Daoy (cell line): Measurements from ENCODE around the gene SHH. TPM values are rescaled to one million over a fixed set of nuclear protein-coding genes. Genes with fewer than 3 reads are reported as not detected.
A peak's percentile ranks its signal among the peaks of the same experiment; 100 is the strongest.

ENCODE experiments used
- DNase-seq: peaks from one replicate; pipeline ENCODE4 v3.0.0-alpha.2; 2015; ENCODE audit warnings: low read depth
- total RNA-seq: library from RNA; depleted of rRNA; stranded (reverse); fragments of >200 nt; shearing (Covaris generic); gene quantifications from 2 replicates; pipeline ENCODE4 v1.2.3, GENCODE V29; 2014

Gene SHH
- total RNA-seq, 1 experiment from 2014 or later, result 0.86 TPM

DNA sequence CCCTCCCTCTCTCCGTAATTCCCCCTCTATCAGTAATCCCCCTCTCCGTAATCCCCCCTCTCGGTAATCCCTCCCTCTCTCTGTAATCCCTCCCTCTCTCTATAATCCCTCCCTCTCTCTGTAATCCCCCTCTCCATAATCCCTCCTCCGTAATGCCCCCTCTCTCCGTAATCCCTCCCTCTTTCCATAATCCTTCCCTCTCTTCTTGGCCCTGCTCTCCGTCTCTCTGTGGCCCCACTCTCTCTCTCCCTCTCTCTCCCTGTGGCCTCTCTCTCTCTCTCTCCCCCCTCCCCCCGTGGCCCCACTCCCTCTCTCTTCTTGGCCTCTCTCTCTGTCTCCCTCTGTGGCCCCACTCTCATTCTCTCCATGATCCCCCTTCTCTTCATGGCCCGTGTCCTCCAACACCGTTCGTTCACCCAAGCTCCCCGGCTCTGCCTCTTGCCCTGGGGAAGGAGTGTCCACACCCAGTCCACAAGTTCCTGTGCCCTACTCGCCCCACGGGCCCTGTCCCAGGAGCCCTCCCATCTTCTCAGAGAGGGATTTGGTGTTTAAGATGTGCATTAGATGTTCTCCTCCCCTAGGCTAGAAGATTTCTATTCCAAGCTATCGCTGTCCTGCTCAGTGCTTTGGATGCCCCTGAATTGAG, 19.8 kb downstream of the SHH start:
- no peak for DNase-seq

DNA sequence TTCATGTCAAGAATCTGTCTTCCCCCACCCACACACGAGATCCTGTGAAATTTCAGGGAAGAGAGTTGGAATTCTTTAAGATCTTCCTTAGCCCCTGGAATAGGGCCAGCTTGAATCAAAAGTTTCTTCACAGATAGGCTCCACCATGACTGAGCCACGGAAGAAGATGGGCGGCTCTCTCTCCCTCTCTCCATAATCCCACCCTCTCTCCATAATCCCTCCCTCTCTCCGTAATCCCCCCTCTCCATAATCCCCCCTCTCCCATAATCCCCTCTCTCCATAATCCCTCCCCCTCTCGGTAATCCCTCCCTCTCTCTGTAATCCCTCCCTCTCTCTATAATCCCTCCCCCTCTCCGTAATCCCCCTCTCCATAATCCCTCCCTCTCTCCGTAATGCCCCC, 20.4 kb downstream of the SHH start:
- DNase-seq, result no peak

DNA sequence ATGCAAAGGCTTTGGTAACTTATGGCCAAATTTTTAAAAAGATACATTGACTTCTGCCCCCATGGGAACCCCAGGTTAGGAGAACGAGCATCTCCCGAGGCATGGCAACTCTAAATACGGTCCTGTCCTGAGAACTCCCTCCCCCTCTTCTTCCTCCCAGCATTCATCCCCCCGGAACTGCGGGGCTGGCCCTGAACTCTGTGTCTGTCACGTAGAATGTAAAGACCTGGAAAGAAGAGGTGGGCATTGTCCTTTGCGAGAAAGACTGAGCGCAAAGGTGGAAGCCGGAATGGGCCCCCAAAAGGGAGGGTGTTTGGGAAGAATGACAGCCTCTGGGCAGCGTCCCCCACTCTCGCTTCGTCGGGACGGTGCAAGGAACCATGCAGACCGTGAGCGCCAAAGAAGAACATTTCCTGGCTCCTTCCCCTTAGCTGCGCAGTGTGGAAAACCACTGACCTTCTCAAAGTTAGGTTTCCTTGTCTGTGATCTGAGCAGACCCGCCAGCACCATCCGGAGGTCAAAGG, 21.0 kb downstream of the SHH start:
- DNase-seq, result no peak

DNA sequence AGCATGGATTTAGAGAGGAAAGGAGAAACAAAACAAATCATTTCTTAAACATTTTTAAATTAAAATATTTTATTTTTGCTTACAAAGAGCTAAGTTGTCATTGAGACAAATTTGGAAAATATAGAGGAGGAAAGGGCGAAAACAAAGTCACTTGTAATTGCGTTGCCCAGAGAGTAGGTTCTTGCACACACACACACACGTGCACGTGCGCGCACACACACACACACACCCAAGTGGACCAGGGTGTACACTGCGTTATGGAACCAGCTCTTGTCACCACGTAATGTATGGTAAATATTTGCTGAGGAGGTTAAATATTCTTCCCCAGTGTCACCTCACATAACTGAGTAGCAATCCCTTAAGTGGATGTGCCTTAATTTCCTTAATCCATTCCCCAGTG, 21.6 kb downstream of the SHH start:
- DNase-seq, result no peak

DNA sequence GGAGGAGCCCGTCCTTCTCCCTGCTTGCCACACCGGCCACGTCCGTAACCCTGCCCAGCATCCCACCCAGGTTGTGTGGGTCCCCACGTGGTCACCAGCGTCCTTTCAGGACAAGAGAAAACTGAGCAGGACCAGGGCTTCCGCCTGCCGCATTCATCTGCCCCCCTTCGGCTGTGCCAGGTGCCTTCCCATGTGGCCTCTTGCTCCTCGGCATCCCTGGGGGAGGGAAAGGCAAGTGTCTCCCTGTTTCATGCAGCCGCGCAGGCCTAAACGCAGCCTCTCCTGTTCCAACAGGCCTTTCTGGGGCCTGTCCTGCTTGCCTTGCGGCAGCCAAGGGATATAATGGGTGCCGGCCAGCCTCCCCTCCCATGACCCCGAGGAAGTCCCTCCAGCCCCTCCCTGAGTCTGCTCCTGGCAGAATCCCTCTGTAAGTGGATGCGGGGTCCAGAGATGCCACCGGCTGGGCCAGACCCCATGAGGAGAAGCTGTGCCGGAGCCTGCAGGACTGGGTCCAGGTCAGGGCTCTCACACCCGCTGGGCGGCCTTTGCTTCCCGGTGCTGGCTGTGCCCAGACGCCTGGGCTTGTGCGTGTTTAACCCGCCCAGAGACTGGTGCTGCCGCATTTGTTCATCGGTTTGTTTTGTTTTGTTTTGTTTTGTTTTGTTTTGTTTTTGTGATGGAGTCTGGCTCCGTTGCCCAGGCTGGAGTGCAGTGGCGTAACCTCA, 23.1 kb downstream of the SHH start:
- DNase-seq, result no peak

DNA sequence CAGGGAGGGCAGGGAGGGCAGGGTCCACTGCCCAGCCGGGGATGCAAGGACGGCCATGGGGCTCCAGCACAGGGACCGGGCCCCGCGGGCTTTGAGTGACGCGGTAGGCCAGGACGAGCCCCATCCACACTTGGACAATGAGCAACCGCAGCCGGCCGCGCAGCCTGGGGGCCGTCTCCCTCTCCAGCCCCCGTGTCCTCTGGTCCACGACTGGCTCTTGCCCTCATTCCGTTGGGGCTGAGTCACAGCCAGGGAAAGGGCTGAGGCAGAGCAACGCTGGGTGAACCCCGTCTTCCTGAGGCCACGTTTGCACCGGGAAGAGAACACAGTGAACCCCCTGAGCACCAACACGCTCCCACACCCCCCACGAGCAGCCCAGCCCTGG, 23.7 kb downstream of the SHH start:
- peak; percentile 73 for DNase-seq

DNA sequence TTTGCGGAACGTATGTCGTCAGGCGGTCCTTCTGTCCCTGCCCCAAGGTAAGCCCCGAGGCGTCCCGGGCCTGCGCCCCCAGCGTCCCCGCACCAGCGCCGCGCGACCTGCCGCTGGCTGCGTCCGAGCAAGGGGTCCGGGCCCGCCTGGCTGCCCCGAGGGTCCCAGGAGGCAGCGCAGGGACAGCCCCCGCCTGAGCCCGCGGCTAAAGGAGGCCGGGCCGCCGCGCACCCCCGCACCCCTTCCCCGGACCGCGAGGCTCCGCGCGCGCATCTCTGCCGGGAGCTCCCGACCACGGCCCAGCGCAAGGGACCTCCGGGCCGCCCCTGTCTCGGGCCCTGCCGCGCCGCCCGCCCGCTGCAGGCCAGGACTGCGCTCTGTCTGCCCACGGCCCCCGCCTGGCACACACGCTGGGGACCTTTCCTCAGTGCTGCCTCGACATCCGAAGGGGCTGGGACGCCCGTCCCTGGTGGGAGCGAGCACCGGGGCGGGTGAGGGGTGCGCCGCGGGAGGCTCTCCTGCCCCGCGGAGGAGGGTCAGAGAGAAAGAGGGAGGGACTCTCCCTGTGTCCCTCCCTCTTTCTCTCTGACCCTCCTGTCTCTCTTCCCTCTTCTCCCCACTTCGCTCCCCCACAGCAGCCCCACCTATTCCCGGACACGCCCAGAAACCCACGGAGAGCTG, 25.0 kb downstream of the SHH start:
- no peak for DNase-seq

DNA sequence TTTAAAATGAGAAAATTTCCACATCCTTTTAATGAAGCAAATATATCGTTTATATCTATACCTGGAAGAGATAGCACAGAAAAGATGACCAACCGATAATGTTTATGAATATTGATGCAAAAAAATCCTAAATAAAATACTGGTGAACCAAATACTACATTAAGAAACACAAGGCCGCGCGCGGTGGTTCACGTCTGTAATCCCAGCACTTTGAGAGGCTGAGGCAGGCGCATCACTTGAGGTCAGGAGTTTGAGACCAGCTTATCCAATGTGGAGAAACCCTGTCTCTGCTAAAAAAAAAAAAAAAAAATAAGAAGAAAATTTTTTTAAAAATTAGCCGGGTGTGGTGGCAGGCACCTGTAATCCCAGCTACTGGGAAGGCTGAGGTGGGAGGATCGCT, 25.8 kb downstream of the SHH start:
- DNase-seq, result no peak

DNA sequence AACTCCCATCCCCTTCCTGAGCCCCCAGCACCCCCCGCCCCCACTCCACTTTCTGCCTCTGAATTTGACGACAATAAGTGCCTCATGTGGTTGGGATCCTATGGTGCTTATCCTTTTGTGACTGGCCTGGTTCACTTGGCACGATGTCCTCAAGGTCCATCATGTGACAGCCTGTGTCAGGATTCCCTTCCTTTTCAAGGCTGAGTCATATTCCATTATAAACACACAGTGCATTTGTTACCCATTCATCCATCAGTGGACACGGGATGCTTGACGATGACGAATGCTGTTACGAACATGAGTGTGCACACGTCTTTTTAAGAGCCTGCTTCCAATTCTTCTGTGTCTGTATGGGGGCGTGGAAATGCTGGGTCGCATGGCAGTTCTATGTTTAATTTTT, 26.7 kb downstream of the SHH start:
- peak; percentile 58 for DNase-seq

DNA sequence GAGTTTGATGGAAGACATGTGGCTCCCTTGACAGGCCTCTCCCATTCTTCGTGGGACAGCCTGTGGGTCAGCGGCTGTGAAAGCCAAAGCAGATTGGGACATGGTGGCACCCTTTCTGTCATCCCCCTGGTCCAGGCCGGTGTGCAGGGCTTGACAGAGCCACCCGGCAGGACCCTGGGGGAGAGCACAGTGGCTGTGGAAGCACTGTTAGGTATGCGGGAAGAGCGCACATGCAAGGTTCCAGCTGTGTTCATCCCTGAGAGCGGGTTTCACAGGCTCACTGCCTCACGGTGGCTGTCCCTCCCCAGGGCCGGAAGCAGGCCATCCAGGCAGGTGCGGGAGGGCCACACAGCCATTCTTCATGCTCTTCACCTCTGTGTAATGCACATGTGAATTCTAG, 29.8 kb downstream of the SHH start:
- DNase-seq, result no peak

DNA sequence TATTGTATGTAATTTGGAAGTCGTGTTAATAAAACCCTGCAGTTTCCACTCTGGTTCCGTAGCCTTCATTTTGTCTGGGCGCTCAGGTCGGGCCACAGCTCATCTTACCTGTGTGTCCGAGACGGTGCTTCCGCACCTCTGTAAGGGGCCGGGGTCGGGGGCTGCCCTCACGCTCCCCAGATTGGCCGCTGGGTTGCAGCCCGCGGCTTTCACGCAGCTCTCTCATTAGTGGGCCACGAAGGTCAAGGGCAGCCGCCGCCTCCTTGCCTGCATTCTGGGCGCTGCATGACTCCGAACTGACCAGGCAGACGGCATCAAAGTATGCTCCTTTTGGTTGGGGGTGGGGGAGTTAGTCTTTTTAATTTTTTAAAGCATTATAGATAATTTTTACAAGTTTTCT, 30.8 kb downstream of the SHH start:
- DNase-seq, result no peak

DNA sequence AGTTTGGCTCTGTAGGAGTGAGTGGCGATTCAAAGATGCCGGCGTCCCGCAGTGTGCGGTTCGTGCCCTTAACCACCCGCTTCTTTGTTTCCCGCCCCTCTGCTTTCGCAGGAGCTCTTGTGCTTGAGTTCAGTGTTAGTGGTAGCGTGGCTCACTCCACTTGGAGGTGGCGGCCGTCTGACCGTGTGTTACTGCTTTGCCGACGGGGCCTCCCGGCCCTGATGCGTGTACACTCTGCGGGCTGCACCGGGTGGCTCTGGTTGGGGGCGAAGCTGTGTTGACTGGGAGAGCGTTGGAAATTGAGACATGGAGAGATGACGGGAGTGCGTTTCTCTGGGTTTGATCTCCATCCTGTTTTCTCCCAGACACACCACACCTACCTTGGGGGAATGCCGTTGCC, 31.4 kb downstream of the SHH start:
- no peak for DNase-seq

DNA sequence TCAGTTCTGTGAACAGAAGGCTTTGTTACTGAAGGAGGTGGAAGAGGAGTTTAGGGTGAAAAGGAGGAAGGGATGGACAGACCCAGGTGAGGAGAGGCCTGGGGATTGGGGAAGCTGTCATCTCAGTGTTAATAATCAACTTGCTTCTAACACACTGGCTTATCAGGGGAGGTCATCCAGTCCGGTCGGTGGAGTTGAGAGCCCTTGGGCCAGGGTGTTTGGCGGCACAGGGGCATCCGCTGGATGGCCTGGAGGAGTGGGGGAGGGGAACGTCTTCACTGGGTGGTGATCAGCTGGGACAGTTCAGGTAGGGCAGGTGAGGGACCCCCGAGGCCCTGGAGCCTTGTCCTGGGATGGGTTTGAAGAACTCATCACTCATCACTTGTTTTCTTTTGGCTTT, 33.9 kb downstream of the SHH start:
- no peak for DNase-seq

DNA sequence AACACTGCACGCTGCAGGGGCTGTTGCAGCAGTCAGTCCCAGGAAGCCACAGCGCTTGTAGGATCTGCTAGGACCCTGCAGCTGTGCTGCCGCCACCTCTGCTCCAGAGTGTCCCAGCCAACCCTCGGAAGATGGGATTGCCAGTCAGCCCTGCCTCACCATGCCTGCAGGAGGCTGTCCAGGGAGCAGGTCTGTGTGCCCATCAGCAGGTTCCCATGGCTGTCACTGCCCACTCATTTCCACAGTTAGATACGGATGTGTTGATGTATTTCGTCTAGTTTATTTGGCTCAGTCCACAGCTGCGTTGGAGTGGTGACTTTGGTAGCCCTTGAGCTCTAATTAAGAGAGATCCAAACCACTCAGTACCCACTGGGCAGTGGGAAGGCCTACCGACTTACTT, 35.7 kb downstream of the SHH start:
- DNase-seq, result no peak

DNA sequence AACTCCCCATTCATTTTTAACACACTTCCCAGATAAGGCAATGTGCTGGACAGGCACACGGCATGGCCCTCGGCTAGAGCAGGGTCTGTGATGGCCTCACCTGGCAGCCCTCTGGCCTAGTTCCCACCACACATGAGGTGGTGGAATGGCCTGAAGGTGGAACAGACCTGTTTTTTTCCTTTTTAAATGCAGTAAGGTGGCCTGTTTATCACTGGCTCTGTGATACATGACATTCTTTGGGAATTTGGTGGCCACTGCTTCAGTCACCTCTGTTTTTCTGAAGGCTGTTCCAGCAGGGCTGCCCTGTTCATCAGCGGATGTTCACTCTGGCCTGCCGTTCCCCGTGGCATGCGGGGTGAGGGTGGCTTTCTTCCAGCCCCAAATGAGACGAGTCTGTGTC, 36.6 kb downstream of the SHH start:
- no peak for DNase-seq

DNA sequence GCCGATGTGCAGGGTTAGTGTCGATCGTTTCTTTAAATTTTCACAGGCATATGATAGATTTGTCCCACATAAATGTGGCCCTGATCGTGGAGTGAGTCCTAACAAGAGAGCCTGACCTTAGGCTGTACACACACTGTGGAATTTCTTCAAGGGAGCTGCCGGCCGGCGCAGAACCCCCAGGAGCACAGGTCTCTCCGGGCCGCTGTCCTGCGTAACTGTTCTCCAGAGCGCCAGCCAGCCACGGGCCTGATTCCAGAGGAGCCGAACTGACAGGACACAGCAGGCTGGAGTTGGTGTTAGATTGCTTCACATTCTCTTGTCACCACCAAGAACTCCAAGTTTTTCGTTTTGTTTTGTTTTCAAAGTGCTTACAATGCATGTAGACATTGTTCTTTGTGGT, 37.3 kb downstream of the SHH start:
- DNase-seq, result no peak

DNA sequence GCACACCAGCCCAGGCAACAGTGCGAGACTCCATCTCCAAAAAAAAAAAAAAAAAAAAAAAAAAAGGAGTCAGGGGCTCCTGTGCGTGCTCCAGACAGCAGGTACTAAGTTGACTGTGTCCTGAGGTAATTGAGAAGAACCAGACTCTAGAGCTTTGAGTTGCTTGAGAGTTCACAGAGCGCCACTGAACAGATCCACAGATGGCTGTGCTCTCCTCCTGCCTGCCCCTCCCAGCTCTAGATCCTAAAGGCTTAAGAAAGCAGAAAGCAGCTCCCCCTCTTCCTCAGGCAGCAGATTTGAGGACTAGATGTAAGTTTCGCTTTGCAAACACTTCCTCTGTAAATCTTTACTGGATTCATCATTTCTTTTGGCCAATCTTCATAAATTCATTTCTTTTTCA, 38.7 kb downstream of the SHH start:
- no peak for DNase-seq

DNA sequence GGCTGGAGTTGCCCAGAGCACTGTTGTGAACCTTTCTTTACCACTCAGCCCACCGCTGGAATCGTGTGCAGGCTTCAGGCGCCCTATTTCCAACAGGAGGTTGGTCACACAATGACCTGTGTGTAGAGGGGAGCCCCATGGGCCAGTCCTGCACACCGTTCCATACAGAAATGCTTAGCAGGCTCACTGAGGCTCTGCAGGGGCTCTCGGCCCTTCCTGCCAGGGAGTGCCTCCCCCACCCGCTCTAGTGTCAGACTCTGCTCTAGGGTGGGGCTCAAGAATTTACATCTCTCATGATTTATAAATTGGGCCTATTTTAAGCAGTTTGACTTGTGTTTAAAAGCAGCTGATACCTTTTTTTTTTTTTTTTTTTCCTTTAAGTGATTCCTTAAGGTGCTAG, 42.0 kb downstream of the SHH start:
- no peak for DNase-seq

DNA sequence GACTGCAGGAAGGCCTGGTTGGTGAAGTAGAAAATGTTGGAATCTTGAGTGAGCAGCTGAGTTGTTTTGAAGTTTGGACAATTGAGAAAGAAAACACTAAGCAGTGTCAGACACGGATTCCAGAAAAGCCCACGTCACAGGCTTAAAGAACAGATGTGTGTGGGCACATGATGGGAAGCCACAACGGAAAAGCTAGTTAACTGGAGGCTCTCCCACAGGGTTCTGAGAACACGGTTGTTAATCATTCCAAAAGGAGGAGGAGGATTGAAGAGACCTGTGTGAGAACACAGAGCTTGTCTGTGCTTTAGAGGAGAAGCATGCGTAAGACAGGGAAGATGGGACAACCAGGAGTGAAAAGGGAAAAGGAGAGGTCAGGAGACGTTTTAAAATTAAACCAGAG, 42.6 kb downstream of the SHH start:
- no peak for DNase-seq

DNA sequence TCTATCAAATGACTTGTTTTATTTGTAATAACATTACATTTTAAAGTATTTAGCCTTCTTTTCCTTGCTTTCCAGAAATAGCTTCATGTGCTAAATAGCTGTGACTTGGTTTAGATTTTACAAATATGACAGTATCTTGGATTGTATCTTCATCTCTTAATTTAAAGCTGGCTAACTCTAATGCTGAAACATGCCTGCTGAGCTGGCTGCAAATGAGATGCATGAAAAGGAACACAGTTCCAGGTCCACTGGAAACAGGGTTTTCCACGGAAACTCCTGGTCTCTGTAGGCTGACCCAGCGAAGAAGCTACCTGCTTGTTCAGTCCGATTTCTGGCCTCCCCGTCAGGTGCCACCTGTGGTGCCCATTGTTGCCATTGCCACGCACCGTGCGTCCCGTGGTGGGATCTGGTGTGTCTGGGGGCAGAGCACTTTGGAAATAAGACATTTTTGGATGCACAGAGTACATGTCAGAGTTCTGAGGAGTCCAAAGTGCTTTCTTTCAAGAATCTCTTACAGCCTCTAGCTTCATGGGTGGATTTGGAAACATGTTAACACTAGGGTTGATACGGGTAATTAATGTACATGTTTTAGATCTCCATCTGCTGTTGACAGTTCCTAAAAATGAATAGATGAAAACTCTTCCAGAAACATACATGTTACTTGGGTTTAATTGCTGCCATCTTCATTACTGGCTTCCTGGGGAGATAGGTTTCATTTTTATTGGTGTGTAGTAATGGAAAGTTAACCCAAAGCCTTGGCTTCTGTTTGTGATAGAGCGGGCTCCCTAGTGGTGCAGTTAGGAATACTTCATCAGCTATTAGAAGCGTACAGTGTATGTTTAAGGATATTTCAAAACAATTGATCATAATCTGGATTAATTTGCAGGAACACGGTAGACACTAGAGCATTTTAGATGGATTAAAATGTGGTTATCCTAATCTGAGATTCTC, 45.0 kb downstream of the SHH start:
- no peak for DNase-seq

DNA sequence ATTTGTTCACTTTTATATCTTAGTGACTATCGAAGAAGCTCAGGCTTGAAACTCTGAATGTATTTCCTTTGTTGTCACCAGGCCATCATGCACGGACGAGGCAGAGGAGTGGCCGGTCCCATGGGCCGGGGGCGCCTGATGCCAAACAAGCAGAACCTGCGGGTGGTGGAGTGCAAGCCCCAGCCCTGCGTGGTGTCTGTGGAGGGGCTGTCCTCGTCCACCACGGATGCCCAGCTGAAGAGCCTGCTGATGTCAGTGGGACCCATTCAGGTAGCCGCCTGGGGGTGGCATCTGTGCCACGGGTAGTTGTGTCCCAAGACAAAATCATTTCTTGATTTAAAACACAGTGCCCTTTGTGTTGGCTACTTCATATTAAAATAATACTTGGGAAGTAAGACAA, 45.9 kb downstream of the SHH start:
- DNase-seq, result no peak

DNA sequence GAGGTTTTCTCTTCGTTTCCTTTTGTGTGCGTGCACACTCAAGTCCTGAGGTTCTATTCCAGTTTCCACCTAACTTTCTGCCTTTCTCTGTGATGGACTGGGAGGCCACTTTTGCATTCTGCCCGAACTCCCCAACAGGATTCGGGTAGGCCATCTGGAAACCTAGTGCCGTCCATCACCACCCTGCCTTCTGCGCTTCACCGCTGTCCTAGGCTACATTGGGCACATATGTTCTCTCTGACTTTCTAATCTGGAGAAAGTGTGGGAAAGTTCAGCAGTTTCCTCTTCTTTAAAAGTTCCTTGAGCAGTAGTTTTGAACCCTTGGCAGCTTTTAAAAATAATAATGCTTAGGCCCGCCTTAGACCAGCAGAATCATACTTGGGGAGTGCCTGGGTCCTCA, 46.8 kb downstream of the SHH start:
- DNase-seq, result no peak
